HG02763 (cell line): ENCODE results near the gene KMT2E.

Experiments
- ATAC-seq: cut with Tn5 transposase; IDR thresholded peaks from one replicate; pipeline ENCODE4 v1.9.1; 2021; ENCODE audit warnings: mild to moderate bottlenecking, moderate library complexity; ENCODE audit not compliant: unreplicated experiment

The KMT2E gene

DNA sequence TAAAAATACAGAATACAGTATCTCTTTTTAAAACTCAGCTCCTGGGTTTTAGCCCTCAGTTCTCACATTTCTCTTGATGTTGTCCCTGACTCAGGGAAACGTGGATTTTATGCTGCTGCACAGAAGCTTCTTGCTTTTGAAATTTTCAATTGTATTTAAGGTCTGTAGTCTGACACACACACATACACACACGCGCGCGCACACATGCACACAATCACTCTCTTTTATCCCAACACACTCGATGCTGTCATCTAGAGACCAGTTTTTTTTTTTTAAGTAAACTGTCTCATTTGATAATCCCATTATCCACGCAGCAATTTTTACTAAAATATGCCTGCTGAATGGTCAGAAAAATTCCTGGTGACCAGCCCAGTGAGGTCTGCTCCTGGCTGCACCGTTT is 108.6 kb downstream of the KMT2E start:
- no peak for ATAC-seq

DNA sequence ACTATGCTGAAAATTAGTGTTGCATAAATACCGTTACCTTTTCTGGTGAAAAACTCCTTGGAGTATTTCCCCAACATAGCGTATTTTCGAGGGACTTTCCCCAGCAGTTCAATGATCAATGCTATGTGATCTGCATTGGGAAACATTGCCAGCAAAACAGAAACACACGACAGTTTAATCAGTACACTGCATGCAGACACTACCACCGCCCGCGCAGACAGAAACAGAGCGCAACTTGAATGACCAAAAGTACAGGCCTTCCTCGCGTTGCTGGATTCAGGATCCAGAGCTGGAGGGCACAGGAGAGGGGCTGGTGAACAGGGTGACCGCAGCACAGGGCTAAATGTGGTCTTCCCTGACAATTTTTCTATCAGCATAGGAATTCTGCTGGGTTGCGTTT is 111.7 kb downstream of the KMT2E start:
- ATAC-seq: no peak

DNA sequence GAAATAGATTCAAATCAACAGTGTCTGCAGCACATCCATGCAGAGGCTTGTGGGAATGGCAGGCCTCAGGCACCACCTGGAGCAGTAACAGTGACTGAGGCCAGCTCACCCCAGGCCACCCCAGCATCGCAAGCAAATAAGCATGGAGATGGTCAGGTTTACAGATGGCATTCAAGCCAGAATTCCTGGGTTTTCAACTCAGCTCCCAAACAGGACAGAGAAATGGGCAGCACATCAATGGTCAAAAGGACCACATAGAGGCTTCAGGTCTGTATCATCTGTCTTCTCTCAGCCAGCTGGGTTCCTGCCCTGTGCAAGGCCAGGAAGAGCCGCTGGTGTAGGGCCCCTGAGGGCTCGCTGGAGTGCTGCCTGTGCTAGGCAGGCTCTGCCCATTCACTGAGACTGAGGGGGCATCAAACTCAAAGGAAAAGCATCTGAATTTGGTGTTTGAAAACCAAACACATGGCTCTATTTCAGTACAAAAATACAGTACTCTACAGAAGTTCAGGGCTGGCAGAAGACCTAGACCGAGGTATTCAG is 112.5 kb downstream of the KMT2E start:
- no peak for ATAC-seq

DNA sequence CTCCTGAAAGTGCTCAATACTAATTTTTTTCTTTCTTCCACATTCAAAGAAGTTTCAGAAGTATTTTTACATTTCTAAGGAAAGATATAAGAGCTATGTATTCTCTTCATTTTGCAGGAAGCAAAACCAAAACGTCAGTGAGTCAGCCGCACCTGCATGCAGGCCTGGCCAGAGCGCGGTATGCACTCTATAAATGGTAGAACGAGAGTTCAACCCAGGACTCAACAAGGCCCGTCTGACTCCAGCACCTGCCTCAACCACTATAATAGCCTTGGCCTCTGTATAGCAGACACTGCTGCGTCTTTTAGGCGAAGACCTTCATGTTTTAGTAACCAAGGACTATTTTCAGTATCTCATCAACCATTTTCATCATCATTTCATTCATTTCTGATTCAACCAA is 113.2 kb downstream of the KMT2E start:
- no peak for ATAC-seq

DNA sequence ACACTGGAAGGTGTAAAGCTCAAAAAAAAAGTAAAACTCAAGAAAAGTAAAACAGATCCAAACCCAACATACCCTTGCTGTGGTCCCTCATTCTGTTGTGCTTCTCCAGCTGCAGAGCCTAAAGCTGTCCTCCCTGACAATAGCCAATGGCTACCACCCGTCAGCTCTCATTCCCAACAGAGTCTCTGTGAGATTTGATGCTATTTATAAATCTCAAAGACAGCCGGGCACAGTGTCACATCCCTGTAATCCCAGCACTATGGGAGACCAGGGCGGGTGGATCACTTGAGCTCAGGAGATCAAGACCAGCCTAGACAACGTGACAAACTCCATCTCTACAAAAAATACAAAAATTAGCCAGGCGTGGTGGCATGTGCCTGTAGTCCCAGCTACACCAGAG is 116.0 kb downstream of the KMT2E start:
- no peak for ATAC-seq

DNA sequence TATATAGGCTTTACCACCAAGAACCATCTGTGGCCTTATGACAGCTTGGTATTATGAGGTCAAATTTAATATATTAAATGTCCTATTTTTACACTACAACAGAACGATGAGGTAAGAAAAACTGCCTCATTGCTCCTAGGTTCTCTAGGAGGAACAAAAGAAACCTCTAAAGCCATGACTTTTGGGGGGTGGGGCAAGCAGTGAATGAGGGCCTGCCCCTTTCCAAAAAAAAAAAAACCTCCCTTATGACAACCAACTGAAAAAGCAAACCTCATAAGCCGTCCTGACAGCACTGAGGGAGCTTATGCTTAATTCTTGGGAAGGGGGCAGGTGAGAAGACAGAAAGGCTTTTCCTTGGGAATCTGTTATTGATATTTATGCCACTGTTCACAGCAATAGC is 116.6 kb downstream of the KMT2E start:
- ATAC-seq: no peak

DNA sequence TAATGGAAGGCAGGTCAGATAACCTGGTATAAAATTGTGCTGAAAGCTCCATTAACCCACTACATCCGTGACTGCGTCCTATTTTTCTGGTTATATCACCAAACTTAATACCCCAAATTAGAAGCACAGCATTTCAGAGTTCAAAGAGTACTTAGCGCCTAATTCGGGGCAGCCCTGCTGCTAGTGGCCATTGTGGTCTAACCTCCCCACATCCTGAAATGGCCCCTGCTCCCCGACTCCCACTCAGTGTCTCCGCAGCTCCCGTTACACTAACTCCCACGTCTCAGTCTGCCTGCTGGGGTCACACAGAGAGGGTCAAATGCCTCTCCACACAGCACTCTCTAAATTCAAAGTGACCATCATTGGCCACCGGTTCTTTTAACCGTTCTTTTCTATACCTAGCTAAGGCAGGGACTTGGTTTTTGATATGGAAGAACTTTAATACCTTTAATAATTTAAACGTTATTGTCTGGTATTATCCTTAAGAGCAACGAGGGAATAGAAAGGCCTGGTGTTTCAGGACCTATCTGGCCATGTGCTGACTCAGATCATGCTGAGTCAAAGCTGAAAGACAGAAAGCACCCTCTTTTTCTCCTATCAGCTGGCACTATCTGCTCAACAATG is 117.1 kb downstream of the KMT2E start:
- ATAC-seq: no peak

DNA sequence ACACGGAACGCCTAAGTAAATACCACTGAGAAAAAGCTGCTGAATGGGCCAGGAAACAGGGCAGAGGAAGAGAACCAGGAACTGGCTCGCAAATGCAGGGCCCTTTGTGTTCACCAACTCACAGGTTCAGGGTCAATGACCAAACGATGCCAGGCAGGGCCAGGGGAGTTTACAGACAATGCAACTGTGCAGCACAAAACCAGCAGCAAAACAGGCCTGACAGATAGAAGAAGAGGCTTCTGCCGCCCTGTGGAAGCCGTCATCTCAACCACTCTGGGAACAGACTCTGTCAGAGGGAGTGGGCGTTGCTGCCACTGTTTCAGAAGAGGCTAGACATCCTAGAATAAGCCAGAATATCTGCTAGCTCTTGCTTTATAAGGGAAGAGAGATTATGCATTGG is 117.9 kb downstream of the KMT2E start:
- no peak for ATAC-seq

DNA sequence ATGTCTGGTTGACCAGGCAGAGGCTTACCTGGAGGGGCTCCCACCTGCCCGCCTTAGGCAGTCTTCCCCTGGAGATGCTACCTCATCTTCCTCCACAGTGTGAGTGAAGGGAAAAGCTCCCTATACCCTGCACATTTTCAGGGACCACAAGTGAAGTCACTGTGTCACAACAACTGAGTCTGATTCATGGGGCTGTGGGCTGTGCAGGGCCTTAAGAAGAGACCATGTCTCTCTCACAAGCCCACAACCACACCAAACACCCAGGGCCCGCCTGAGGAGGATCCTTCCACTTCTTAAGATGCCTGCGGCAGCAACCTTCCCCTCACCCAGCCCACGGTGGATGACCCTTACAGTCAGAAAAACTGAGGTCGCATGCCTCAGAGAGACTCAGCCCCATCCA is 118.3 kb downstream of the KMT2E start:
- no peak for ATAC-seq

DNA sequence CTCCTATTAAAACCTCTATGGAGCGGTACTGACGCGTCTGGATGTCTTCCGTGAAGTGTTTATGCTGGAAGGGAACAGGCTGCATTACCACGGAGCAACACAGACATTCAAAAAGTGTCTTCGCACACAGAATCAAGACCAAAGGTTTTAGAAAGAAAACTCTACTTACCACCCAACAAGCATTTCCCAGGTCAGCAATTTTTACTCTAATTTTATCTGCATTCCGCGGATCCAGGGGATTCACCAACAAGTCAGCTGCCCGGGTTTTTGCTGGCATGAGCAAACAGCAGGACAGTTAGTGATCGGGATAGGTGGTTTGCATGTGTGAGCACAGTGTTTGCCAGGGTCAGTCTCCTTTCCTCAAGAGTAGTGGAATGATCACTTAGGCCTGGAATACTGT is 118.8 kb downstream of the KMT2E start:
- no peak for ATAC-seq

DNA sequence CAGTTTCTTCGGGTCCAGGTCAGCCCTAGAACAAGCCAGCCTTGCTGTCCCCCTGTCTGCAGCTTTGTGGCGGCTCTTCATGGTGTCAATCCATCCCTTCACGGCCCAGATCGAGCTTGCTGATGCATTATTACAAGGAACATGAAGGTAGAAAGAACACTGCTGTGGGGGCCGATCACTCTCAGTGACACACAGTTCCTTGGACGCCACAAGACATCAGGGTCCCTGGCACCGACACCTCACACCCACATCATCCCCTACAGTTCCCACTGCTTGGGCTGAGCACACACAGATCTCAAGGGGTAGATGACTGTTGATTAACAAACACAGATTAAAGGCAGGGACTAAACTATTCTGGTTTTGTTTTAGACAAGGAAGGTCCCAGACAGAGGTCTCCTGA is 119.4 kb downstream of the KMT2E start:
- ATAC-seq: no peak

DNA sequence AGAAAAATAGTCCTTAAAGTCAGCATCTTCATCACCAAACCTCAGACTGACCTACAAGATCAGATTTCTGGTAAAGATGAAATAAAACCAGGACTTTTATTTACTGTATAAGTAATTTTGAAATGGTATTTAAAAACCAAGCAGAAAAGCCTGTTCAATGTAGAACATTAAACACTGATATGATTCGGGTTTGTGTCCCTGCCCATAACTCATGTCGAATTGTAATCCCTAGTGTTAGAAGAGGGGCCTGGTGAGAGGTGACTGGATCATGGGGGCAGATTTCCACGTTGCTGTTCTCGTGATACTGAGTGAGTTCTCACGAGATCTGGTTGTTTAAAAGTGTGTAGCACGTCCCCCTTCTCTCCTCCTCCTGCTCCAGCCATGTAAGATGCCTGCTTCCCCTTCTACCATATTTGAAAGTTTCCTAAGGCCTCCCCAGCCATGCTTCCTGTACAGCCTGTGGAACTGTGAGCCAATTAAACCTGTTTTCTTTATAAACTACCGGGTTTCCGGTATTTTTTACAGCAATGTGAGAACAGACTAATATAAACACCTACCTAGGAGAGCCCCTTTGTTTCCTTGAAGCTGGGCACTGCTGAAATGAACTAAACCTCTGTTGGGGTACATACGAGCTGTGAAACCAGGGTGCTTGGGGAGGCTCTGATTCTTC is 120.1 kb downstream of the KMT2E start:
- ATAC-seq: no peak

DNA sequence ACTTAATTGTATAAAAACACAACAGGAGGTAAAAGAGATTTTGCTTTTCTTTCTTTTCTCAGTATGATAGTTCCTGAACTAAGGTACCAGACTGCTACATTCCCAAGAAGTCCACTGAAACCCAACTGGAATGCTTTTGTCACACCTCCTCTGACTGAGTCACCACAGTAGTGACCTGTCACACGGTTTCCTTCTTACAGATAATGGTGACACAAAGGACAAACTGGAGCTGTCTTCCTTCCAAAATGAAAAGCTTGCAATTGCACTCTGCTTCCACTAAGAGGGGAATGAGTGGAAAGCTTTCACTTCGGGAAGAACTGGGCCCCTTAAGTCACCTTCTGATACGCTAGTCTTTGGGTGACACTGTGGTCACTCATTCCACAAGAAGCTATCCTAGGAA is 122.2 kb downstream of the KMT2E start:
- no peak for ATAC-seq

DNA sequence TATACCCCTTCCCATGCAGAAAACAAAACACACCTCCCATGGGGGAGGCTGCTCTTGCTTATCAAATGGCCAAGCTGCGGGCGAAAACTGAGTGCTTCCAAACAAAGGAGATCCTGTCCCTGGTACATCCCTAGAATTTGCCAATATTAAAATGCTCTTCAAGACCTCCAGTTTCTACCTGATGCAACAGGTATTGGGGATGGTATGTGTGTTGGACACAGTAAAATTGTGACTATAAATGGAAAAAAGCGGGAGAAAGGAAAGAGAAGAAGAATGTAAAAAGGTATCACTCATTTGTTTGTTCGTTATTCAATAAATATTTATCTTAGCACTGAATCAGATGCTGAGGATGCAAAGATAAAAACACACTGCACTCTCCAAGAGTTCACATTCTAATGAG is 123.9 kb downstream of the KMT2E start:
- no peak for ATAC-seq

DNA sequence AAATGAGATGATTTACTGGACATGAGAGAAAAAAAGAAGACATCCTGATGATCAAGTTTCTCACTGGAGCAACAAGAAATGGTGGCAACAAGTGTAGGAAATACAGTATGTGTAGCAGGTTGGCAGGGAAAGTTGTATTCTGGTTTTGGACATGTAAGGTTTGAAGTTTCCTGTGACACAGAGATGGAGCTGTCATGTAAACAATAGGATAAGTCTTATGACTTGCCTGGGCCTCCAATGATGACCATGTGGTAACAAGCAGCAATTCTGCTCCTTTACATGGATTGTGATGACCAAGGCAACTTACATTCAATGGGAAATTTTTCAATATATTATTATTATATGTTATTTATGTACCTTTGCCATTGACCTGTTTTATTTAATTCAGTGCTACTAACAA is 125.4 kb downstream of the KMT2E start:
- ATAC-seq: no peak

DNA sequence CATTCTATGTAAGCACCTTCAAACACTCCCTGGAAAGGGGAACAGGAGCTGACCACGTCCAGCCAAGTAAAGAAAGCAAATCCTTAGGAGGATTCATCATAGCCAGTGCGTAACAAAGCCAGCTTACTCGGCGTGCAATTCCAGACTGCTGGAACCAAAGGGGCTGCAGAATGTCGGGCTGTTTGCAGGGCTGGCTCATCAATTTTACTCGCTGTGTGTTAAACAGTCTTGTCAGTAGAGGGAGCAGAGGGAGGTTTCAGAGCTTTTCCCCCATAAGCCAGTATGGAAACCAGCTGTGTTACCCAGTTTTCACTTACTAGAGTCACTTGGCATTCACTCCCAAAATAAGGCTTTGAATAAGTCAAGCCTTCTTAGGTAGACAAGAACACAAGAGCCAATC is 127.1 kb downstream of the KMT2E start:
- ATAC-seq: no peak

DNA sequence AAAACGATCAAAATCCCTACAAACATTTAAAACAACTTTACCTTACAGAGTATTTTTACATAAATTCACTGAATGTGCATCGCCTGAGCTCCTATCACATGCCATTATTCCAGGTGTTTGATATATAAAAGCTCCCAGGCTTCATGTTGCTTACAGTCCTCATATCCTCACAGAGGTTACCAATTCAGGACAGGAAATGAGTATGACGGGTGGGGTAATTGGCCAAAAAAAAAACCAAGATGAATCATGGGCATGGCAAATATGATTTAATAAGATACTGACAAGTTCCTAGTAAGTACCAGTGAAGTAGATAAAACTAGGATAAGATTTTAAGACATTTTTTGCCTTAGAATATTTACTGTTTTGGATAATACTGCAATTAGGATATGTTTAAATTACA is 135.8 kb downstream of the KMT2E start:
- no peak for ATAC-seq

DNA sequence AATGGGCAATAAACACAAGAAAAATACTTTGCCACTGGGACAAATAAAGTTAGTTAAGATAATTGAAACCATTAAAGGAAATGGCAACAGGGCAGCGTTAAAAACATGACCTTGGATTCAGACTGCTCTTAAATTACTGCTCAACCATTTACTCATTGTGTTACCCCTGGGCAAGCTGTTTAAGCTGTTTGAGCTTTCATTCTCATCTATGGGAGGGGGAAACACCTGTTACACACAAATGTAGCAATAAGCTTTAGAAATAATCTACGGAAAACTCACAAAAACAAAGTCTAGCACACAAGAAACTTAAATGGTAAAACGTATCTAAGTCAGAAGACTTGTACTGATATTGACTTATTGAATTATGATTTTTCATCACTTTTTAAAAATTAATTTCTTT is 137.1 kb downstream of the KMT2E start:
- ATAC-seq: no peak

DNA sequence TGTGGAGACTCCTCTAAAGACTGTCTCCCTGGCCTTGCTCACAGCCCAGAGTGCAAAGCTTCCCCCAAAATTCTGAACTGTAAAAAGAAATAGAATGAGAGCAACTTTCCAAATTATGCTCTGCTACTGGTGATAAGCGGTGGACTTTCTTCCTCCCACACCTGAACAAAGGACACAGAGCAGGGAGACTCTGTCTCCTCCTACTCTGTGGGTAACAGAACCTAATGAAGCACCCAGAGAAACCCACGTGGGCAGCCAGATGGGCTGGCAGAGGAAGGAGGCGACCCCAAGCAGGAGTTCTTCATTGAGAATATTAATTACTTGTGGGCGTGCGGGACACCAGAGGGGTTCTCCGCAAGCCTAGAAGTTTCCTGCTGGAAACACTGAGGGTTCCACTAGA is 139.5 kb downstream of the KMT2E start:
- no peak for ATAC-seq

DNA sequence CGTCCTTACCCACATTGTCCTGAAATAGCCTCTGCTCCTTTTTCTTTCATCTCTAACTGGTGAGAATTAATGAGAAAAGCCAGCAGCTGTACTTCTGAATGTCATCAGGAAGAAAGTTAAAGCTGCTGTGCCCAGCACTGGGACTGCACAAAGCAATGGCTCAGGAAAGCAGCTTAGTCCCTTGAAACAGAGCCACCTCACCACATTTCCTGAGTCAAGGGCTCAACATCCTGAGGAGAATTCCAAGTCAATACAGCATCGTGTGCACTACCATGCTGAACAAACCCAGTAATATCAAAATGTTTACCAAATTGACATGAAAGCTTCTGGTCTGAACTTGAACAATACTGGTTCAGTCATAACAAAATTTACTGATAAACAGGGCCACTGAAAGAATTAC is 140.1 kb downstream of the KMT2E start:
- no peak for ATAC-seq

DNA sequence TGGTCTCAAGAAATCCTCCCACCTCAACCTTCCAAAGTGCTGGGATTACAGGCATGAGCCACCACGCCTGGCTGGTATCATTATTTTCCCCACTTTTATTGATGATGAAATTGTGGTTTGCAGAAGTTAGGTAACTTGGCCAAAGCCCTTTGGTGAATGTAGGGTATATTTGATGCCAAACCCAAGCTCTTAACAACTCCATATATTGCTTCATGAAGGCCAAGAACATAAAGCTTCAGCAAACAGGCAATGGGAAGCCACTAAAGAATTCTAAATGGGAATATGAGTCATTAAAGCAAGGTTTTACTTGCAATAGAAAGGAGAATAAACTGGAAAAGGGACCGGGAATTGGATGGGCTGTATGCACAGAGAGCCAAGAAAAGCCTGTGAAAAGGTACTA is 142.7 kb downstream of the KMT2E start:
- ATAC-seq: no peak

DNA sequence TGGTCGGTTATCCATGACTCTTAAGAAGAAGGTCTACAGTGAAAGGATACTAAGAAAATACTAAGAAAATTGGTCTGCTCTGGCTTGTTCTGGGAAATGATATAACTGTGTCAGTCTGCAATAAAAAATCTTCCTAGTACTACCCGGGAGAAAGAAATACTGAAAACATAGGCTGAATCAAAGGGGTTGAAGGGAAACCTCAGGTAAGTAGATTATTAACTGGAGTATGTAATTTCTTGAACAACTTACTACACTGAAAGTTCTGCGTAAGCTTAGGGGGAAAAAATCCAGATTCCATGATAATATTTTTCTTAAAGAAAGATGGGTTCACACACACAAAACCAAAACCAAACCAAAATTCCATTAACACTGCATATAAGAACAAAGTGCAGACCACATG is 143.3 kb downstream of the KMT2E start:
- no peak for ATAC-seq

DNA sequence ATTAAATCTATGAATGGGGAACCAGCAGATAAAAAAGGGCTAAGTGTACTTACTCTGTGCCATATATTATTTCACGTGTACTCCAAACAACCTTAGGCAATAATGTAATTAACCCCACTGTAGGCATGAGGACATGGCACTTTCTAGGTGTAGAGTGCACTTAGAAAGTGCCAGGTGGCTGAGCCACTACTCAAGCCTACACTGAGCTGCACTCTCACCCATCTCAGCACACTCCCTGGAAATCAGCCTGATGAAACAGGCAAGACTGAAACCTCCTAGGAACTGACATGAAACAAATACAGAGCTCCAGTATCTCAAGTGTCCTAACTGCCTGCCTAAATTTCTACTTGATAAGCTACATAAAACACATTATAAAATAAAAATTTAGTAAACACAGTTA is 147.4 kb downstream of the KMT2E start:
- ATAC-seq: no peak
